GM12878 (cell line): ENCODE measurements around the gene MEIS2.

Source experiments
- EZH2 ChIP-seq: IDR thresholded peaks from 2 replicates; pipeline ENCODE4 v1.6.1; 2012; ENCODE audit warnings: low read depth, mild to moderate bottlenecking, control low read depth, inconsistent platforms, low read length, borderline replicate concordance; ENCODE audit not compliant: control insufficient read depth
- TF ChIP-seq, protein P1 (sequence below), 3 experiments: IDR thresholded peaks in 2 of 3; conservative IDR thresholded peaks in 1 of 3; 2 replicates each; pipeline ENCODE4 v1.5.1; 2011; ENCODE audit warnings: low read depth in 3 of 3, low read length in 3 of 3, mild to moderate bottlenecking in 3 of 3, control low read depth in 2 of 3, moderate library complexity in 2 of 3, inconsistent platforms in 1 of 3, mixed read lengths in 1 of 3; ENCODE audit not compliant: control insufficient read depth in 2 of 3, insufficient read depth in 1 of 3; ENCODE audit errors: extremely low read depth in 1 of 3

DNA sequence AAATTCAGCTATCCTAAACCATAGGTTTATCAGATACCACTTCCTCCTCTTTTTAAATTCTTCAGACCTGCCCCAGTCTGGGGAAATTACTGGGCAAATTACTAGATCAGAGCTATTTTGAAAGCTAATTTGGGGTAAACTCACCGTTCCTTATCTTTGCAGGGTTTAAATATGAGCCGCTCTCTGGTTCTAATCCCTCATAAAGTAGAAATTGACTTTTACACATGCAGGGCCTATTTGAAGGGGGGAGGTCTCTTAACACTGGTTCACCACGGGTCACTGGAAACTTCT lies 11.0 kb upstream of the MEIS2 start:
- no peak for TF ChIP-seq EZH2
- TF ChIP-seq, protein P1, sequence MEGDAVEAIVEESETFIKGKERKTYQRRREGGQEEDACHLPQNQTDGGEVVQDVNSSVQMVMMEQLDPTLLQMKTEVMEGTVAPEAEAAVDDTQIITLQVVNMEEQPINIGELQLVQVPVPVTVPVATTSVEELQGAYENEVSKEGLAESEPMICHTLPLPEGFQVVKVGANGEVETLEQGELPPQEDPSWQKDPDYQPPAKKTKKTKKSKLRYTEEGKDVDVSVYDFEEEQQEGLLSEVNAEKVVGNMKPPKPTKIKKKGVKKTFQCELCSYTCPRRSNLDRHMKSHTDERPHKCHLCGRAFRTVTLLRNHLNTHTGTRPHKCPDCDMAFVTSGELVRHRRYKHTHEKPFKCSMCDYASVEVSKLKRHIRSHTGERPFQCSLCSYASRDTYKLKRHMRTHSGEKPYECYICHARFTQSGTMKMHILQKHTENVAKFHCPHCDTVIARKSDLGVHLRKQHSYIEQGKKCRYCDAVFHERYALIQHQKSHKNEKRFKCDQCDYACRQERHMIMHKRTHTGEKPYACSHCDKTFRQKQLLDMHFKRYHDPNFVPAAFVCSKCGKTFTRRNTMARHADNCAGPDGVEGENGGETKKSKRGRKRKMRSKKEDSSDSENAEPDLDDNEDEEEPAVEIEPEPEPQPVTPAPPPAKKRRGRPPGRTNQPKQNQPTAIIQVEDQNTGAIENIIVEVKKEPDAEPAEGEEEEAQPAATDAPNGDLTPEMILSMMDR (IDR thresholded peaks at IDR 0.05 in 2 of 3, conservative IDR thresholded peaks at IDR 0.05 in 1 of 3; ENCODE audit: control insufficient read depth in 2 of 3, extremely low read depth in 1 of 3, insufficient read depth in 1 of 3, low read depth in 3 of 3, low read length in 3 of 3): no peak
